Iris pigment epithelial cell (primary cell): ENCODE measurements around the gene NUDCD2.
A peak's percentile ranks its signal among the peaks of the same experiment; 100 is the strongest.
"Not testable (repeated sequence)": the region's sequence is repeated elsewhere in the genome, so short reads cannot be mapped to it uniquely, and the experiment has no call there.

Source experiments
- DNase-seq: peaks from one replicate; pipeline ENCODE4 v3.0.0-alpha.2; 2011; ENCODE audit warnings: low read depth

The NUDCD2 gene

DNA sequence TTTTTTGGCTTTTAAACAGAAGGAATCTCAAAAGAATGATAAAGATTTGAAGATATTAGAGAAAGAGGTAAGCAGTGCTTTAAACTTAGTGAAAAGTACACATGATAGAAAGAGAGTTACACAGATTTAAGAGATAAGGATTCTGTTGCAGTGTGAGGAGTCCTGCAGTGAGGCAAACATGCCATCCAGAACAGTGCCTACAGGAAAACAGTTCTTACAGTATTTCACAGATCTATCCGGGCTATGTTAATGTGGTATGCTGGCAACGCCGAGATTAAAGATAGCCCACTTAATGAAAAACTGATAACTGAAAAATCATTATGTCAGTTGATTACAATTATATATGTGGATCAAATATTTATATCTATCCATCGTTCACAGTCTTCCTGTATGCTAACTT is 7.8 kb upstream of the NUDCD2 start:
- DNase-seq: no peak

DNA sequence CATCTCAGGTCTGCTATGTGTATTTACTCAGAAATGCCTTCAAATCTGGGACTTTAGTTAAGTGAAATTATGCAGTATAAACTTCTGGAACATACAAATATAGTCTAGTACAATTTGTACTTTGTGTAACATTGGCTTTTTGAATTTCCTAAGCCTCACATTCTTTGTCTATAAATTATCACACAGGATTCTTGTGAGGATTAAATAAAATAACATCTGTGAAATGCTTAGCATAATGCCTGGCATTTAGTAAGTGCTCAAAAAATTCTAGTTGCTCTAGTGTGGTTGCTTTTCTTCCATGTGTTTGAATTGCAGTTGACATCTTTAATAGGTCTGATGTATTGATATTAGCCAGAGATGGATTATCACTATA is 3.1 kb upstream of the NUDCD2 start:
- peak; percentile 66 for DNase-seq

DNA sequence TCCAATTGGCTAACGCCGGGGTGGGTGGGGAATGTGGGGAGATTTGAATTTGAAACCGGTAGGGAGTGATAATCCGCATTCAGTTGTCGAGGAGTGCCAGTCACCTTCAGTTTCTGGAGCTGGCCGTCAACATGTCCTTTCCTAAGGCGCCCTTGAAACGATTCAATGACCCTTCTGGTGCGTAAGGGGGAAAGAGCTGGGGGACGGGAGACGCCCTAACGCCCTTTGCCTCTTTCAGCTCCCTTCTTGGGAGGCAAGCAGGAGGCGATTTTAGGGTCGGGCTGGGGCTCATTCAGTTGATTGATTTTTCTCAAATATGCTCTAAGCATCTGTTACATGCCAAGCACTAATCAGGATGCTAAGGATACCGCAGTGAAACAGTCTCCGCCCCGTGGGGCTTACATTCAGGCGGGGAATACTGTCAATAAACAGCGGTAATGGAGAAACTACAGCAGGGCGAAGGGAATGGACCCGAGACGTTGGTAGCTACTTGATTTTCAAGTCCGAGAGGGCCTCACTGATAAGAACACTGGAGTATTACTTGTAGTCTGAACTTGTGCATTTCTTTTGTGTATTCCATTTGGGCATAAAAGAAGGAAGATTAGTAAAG is 765 bp upstream of the NUDCD2 start, which contains the start of gene HMMR:
HMMR (plus strand) TSS at position 71 of the 610 bp plus-strand sequence; CDS start at position 132, 61 bp downstream.
- DNase-seq: peak; percentile 55

DNA sequence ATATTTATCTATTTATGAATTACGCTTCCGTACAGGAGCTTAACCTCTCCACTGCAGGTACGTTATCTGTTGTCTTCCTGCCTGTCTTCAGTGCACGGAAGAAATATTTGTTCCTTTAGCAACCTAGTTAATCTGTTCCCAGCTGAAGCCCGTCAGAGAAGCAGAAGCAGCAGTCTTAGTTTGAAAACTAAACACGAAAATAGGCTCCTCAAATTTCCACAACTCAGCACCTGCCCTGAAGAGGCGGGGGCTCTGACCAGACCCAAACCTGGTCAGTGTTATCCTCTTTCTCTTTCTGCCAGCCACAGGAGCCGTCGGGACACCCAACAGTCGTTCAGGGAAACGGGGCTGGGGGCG is 462 bp downstream of the NUDCD2 start:
- DNase-seq: peak; percentile 52

DNA sequence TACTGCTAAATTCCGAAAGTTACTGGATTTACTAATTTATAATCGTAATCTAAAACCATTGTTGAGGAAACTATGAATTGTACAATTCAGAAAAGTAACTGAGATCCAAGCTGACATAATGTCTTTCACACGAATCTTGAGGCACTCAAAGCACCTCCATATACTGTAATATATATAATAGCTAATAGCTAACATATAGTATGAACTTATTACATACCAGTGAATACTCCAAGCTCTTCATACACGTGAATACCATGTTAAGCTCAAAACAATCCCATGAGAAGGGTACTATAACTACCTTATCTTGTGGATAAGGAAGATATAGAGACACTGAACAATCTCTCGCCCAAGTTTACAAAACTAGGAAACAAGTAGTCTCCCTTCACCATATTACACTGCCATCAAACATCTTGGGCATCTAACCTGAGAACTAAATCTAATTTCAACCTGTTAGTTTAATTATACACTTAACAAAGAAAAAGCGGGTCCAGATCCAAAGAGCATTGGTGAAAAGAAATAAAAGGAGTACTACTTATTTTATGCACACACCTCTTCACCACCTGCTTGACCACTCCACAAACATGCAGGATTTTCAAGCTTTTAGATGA is 1.0 kb downstream of the NUDCD2 start:
- no peak for DNase-seq

DNA sequence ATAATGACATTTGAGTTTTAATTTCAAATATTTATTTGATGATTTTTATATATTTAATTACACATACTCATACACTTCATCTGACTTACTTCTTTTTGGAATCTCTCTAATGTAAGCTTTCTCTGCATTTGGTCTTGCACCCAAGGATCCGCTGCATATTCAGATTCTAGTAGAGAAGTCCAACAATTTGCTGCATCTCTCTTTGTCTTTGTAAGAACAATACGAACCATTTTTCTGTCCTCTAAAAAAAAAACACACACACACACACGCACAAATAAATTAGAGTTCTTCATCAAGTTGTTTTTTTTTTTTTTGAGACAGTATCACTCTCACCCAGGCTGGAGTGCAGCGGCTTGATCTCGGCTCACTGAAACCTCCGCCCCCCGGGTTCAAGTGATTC is 3.1 kb downstream of the NUDCD2 start:
- DNase-seq: no peak

DNA sequence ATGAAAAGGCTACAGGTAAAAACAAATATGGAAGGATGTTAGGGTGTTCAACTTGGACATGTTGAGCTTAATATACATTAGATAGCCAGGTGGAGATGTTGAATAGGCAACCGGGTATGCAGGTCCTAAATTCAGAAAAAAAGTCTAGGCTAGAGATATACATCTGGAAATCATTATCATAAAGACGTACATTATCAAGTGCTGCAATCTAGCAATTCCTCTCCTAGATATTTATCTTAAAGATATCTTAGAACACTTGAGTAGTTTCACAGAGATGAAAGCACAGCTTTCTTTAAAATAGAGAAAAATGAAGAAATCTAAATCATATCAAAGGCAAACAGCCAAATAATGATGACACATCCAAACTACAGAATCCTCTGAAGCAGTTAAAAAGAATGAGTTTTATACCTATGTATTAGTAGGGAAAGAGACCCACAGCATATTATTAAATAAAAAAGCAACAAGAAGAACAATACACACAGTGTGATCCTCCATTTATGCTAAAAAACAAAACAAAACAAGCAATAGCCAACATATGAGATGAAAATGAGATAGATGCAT is 3.8 kb downstream of the NUDCD2 start:
- peak; percentile 37 for DNase-seq

DNA sequence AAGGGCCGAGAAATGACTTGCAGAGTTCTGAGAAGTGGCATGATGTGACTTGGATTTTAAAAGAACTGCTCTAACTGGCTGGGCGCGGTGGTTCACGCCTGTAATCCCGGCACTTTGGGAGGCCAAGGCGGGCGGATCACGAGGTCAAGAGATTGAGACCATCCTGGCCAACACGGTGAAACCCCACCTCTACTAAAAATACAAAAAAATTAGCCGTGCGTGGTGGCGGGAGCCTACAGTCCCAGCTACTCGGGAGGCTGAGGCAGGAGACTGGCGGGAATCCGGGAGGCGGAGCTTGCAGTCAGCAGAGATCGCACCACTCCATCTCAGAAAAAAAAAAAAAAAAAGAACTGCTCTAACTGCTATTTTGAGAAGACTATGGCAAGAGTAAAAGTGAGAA is 4.5 kb downstream of the NUDCD2 start:
- not testable (repeated sequence) for DNase-seq

DNA sequence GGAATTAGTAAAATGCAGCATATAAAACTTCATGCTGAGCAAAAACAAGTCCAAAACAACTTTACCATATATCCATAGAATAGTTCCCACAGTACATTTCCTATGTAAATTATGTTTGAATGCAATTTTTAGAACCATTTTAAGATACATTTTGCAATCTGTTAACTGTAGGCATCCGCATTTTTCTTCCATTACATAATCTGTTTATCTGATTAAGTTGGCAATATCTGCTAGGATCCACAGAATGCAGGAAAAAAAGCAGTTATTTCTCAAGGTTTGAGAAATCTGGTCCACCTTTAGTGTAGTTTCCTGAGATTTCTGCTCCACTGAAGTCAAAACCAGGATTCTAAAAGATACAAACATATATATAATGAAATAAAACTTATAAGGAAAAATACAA is 6.2 kb downstream of the NUDCD2 start:
- peak; percentile 70 for DNase-seq

DNA sequence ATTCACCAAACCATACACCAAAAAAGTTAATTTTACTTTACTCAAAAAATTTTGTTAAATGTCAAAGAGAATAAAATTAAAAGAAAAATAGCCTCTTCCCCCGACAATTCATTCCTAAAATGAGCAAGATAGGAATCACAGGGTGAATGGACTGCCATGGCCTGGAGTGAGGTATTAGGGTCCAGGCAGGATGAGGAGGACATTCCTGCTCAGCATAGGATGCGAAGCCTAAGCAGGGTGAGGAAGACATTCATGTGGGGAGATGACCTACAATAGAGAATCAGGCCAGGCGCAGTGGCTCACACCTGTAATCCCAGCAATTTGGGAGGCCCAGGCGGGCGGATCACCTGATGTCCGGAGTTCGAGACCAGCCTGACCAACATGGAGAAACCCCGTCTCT is 8.4 kb downstream of the NUDCD2 start:
- no peak for DNase-seq

DNA sequence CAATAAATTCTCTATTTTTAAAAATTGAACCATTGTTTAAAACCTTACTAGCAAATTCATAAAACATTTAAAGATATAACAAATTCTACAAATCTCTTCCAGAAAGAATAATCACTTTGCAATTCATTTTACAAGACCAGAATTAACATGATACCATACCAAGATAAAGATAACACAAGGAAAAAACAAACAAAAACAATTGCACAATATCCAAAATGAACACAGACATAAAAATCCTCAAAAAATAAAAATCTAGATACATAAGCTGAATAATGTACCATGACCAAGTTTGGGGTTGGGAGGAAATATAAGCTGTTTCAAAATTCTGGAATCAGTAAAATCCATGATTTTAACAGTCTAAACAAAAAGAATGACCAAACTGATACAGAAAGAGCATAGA is 11.4 kb downstream of the NUDCD2 start:
- DNase-seq: no peak

DNA sequence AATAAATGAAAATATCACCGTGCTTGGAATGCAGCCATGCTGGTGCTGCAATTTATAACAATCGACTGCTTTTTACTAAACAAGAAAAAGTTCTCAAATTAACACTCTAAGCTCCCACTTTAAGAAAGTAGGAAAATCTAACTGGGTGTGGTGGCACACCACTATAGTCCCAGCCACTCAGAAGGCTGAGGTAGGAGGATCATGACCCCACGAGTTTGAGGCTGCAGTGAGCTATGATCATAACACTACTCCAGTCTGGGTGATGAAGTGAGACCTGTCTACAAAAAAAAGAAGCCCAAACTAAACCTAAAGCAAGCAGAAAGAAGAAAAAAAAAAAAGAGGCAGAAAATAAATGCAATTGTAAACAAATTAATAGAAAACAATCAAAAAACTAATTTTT is 12.0 kb downstream of the NUDCD2 start:
- DNase-seq: no peak

DNA sequence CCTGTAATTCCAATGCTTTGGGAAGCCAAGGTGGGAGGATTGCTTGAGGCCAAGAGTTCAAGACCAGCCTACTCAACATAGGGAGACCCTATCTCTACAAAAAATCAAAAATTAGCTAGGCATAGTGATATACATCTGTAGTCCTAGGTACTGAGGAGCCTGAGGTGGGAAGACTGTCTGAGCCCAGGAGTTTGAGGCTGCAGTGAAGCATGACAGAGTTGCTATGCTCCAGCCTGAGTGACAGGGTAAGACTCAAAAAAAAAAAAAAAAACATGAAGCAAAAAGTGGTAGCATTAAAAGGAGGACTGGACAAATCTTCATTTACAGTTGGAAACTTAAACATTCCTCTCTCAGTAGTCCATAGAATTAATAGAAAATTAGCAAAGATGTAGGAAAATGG is 12.7 kb downstream of the NUDCD2 start:
- DNase-seq: no peak

DNA sequence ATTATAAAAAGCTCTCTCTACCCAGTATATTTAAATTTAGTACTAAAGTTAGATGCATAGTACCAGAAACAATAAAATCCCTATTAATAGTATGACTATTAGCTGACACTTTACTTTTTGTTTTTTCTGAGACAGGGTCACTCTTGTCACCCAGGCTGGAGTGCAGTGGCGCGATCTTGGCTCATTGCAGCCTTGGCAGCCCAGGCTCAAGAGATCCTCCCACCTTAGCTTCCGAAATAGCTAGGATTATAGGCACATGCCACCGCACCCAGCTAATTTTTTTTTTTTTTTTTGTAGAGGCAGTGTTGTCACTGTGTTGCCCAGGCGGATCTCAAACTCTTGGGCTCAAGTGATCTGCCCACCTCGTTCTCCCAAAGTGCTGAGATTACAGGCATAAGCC is 14.6 kb downstream of the NUDCD2 start:
- no peak for DNase-seq

DNA sequence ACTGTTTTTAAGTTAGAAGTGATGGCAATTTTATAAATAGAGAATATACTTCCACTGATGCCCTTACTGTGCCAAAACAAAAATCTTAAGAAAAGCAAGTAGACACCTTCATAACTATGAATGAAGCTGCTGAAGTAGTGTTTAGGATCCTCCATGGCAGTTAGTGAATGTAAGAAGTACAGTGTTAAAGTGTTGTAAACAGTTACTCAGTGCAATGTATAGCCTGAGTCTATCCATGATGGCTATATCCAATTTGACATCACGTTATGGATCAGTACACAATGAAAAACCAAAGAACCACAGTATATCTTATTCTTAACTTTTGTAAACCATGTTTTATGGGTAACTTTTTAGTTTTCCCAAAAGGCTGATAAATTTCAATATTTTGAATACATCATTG is 15.4 kb downstream of the NUDCD2 start:
- no peak for DNase-seq

DNA sequence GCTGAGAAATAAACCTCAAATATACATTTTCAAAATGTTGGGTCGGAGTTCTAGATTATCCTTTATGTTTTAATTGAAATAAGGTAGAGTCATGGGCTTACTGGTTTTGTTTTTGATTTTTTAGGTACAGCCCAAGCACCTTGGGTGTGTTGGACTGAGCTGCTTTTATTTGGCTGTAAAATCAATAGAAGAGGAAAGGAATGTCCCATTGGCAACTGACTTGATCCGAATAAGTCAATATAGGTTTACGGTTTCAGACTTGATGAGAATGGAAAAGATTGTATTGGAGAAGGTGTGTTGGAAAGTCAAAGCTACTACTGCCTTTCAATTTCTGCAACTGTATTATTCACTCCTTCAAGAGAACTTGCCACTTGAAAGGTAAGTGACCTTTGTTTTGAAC is 18.9 kb downstream of the NUDCD2 start:
- DNase-seq: no peak

DNA sequence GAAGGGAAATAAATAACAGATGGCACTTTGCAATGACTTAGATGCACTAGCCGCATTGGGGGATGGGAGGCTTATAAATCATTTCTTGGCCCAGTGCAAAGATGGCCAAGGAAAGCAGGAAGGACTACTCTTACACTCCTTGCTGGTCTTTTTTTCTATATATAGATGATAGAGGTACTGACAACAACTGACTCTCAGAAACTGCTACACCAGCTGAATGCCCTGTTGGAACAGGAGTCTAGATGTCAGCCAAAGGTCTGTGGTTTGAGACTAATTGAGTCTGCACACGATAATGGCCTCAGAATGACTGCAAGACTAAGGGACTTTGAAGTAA is 20.8 kb downstream of the NUDCD2 start:
- DNase-seq: no peak

DNA sequence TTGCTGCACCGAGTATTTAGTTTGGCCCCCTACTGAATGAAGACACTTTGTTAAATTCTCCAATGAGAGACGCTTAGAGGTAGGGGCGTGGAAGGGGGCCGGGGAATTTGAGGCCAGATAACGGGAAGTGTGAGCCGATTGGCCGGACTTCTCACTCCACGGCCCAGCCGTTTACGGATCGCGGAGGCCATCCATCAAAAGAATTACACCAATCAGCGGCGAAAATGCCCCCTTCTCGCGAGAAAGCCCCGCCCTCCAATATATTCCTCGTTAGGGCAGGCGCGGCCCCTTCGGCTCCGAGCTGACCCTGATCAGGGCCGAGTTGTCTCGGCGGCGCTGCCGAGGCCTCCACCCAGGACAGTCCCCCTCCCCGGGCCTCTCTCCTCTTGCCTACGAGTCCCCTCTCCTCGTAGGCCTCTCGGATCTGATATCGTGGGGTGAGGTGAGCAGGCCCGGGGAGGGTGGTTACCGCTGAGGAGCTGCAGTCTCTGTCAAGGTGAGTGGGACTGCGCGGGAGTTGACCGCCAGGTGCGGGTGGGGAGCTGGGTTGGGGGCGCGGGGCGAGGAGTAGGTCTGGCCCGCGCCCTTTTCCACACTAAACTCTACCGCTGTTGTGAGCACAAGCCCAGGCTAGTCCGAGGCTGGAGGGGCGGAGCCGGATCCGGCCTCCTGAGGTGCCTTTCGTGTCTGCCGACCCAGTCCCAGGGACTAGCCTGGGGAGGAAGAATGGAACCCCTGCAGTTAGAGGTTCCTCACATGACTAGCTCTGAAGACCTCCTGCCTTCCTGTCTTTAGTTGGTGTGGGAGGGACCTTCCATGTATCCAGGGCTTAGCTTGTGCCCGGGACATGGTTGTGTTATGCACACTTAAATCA is 22.4 kb downstream of the NUDCD2 start, which contains the start of gene CCNG1:
CCNG1 (plus strand) TSS at position 287 of the 874 bp plus-strand sequence. CDS start 1,662 bp downstream, outside the sequence.
- peak; percentile 98 for DNase-seq

DNA sequence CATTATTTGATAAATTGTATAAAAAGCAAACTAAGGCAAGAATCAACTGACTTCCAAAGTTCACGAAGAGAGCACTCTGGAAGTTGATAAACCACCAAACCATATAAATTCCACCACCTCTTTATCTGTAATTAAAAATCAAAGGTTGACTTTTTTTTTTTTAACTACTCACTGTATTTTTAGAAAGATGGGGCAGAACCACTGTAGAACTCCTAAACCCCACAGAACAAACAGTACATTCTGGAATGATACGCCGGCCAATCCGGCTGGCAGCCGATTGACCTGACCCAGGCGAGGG is 22.9 kb downstream of the NUDCD2 start:
- DNase-seq: no peak

DNA sequence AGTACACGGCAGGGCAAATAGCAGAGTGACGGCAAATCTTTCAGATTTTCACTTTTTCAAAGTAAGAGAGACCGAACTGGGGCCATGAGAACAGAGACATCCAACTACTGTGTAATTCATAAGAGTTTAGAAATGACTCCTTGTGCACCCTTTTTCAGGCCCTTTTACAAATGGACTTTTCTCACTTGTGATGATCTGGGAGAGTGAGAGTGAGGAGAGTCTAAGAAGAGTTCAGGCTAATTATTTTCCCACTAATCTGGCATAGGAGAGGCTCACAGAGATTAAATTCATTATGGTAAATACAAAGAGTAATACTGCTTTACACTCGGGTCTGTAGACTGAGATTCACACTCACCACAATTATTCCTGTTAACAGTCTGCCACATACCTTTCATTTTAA is 23.4 kb downstream of the NUDCD2 start:
- DNase-seq: no peak

DNA sequence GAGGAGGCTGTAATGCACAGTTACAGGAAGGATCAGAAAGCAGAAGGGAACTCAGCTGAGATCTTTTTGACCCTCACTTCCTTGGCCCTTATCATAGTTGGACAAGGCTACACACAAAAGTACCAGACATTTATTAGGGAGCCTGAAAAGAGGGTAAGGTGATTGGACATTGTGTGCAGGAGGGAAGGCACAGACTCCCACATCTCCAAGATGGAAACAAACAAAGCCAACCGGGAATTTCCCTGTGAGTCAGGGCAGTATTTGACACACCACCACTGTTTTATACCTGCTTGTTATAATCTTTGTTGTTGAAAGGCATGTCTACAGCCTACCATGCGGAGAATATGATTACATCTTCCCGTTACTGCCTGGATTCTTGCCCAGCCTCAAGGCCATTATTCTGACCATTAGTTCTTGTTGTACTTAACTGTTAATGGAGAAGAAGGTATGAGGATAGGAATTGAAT is 25.5 kb downstream of the NUDCD2 start:
- DNase-seq: peak; percentile 85

DNA sequence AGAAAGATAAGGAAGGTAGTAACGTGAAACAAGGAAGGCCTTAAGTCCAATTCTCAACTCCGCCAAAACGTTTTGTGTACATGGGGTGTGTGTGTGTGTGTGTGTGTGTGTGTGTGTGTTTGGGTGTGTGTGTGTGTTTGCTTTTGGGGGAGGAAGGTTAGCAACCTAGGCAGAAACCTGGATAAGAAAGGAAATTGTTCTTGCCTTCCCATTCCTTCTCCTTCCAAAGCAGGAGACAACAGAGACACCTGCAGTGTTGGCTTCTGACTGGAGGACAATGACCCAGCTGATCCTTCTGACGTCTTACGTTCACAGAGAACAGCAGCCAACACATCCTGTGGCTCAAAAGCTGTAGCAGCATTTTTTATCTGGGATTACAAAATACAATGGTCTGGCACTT is 26.6 kb downstream of the NUDCD2 start:
- DNase-seq: peak; percentile 23

DNA sequence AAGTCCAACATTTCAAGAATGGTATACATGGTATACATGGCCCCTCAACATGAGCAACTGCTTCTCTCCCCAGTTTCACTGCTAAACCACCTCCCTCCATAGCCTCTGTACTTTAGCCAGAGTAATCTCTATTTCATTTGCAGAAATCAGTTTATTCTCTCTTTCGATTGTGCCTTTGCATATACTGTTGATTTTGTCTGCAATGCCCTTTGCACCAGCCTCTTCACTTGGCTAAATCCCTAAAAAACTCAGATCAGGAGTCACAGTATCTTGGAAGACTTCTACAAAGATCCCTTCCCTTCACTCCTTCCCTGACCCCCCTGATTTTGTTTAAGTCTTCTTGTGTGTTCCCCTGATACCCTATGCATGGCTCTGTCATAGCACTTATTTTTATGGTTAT is 27.4 kb downstream of the NUDCD2 start:
- DNase-seq: no peak
